Measurements from ENCODE around the gene CAPN5. TPM values are rescaled to one million over a fixed set of nuclear protein-coding genes. Genes with fewer than 3 reads are reported as not detected.

The CAPN5 gene
- total RNA-seq, 2 experiments from 2014 or later, result 5.1 to 6.9 TPM

- DNase-seq, result no peak
- intact Hi-C loops (cut with DNase I, micrococcal nuclease), result no loop called here
- Histone ChIP-seq H3K4me3 (ENCODE audit: low read length) (no peak overlapping the region), H3K27ac (ENCODE audit: low read depth in 1 of 2, low read length in 2 of 2) (no peak overlapping the region), H3K9me3 (ENCODE audit: control insufficient read depth in 1 of 2, insufficient read depth in 1 of 2, low read length in 2 of 2) (no peaks in the 10 kb centered on the region), H3K27me3 (ENCODE audit: control insufficient read depth in 1 of 2, insufficient read depth in 2 of 2, low read length in 2 of 2) (no peaks in the 10 kb centered on the region), H3K4me1 (ENCODE audit: insufficient read depth, low read length) (peaks cover 6% of the 10 kb centered on the region), H3K36me3 (ENCODE audit: insufficient read depth, low read length) (no peaks in the 10 kb centered on the region)
- no peak for ATAC-seq (ENCODE audit: poor library complexity)
- H3K9me3 Mint-ChIP-seq, result peaks cover 2% of the 10 kb centered on the region
- no peak overlapping the region for H3K27ac Mint-ChIP-seq
- POLR2A ChIA-PET, result no interaction called here
- TF ChIP-seq CTCF (IDR thresholded peaks at IDR 0.05), result no peak
- H3K4me3 Mint-ChIP-seq, result no peak overlapping the region
- H3K36me3 Mint-ChIP-seq (ENCODE audit: low read depth), result no peaks in the 10 kb centered on the region
- CTCF ChIA-PET, result no interaction called here
- no peaks in the 10 kb centered on the region for H3K27me3 Mint-ChIP-seq
- H3K4me1 Mint-ChIP-seq (ENCODE audit: low read depth), result no peaks in the 10 kb centered on the region
These were observed 107.8 kb downstream of the CAPN5 start for GRCh38 chr11:77174559-77174958.

GRCh38 chr11:77175021-77175842 lies 108.5 kb downstream of the CAPN5 start:
- ChIA-PET POLR2A (no interaction called here), CTCF (no interaction called here)
- Mint-ChIP-seq H3K36me3 (ENCODE audit: low read depth) (no peaks in the 10 kb centered on the region), H3K4me1 (ENCODE audit: low read depth) (no peaks in the 10 kb centered on the region), H3K27me3 (no peaks in the 10 kb centered on the region), H3K9me3 (peaks cover 2% of the 10 kb centered on the region), H3K27ac (no peak overlapping the region), H3K4me3 (no peak overlapping the region)
- H3K9me3 ChIP-seq (ENCODE audit: control insufficient read depth in 1 of 2, insufficient read depth in 1 of 2, low read length in 2 of 2), result no peaks in the 10 kb centered on the region
- H3K36me3 ChIP-seq (ENCODE audit: insufficient read depth, low read length), result no peaks in the 10 kb centered on the region
- H3K27me3 ChIP-seq (ENCODE audit: control insufficient read depth in 1 of 2, insufficient read depth in 2 of 2, low read length in 2 of 2), result no peaks in the 10 kb centered on the region
- H3K27ac ChIP-seq (ENCODE audit: low read depth in 1 of 2, low read length in 2 of 2), result no peak overlapping the region
- H3K4me3 ChIP-seq (ENCODE audit: low read length), result no peak overlapping the region
- no peak for DNase-seq
- intact Hi-C loops (cut with DNase I, micrococcal nuclease), result no loop called here
- H3K4me1 ChIP-seq (ENCODE audit: insufficient read depth, low read length), result peaks cover 6% of the 10 kb centered on the region
- ATAC-seq (ENCODE audit: poor library complexity), result no peak
- TF ChIP-seq CTCF (IDR thresholded peaks at IDR 0.05), result no peak

Other genes starting within 250 kb of the CAPN5 start
- 1 to 10 TPM; 6.4 to 7.0 TPM for gene ACER3, start 206.1 kb upstream of the CAPN5 start, total RNA-seq
- not detected for gene B3GNT6, start 32.6 kb upstream of the CAPN5 start, total RNA-seq
- gene OMP, start 35.9 kb downstream of the CAPN5 start, total RNA-seq, result not detected
- under 1 TPM; 0.61 to 0.63 TPM for gene MYO7A, start 61.3 kb downstream of the CAPN5 start, total RNA-seq
- gene GDPD4, start 234.7 kb downstream of the CAPN5 start, total RNA-seq, result not detected